ENCODE data around the gene PTPRK.

- TF ChIP-seq POLR2A (IDR thresholded peaks at IDR 0.05) (no peak), CTCF (IDR thresholded peaks at IDR 0.05) (no peak)
Measured at GRCh38 chr6:128065072-128065471, 455.3 kb downstream of the PTPRK start.

Measured in suprapubic skin (tissue), 3 donors.